BE2C (cell line): ENCODE measurements around the gene CZIB.

ENCODE experiments used
- DNase-seq: peaks from one replicate; pipeline ENCODE4 v3.0.0-alpha.2; 2020
- H3K27me3 ChIP-seq: fragments of 250-450 bp; sonication (Bioruptor Pico); 2 replicates; pipeline ENCODE4 v1.5.1; 2020; ENCODE audit warnings: mild to moderate bottlenecking
- H3K36me3 ChIP-seq: fragments of 250-450 bp; sonication (Bioruptor Pico); 2 replicates; pipeline ENCODE4 v1.5.1; 2020; ENCODE audit warnings: mild to moderate bottlenecking
- H3K4me1 ChIP-seq: fragments of 250-450 bp; sonication (Bioruptor Pico); 2 replicates; pipeline ENCODE4 v1.5.1; 2020
- H3K4me3 ChIP-seq: 2 replicates; pipeline ENCODE4 v1.5.1; 2011; ENCODE audit warnings: low read depth, low read length
- H3K9me3 ChIP-seq: fragments of 250-450 bp; sonication (Bioruptor Pico); 2 replicates; pipeline ENCODE4 v1.5.1; 2020
- TF ChIP-seq, protein P1 (sequence below): IDR thresholded peaks from 2 replicates; pipeline ENCODE4 v1.5.1; 2012; ENCODE audit warnings: mild to moderate bottlenecking, low read depth, low read length

Gene CZIB

DNA sequence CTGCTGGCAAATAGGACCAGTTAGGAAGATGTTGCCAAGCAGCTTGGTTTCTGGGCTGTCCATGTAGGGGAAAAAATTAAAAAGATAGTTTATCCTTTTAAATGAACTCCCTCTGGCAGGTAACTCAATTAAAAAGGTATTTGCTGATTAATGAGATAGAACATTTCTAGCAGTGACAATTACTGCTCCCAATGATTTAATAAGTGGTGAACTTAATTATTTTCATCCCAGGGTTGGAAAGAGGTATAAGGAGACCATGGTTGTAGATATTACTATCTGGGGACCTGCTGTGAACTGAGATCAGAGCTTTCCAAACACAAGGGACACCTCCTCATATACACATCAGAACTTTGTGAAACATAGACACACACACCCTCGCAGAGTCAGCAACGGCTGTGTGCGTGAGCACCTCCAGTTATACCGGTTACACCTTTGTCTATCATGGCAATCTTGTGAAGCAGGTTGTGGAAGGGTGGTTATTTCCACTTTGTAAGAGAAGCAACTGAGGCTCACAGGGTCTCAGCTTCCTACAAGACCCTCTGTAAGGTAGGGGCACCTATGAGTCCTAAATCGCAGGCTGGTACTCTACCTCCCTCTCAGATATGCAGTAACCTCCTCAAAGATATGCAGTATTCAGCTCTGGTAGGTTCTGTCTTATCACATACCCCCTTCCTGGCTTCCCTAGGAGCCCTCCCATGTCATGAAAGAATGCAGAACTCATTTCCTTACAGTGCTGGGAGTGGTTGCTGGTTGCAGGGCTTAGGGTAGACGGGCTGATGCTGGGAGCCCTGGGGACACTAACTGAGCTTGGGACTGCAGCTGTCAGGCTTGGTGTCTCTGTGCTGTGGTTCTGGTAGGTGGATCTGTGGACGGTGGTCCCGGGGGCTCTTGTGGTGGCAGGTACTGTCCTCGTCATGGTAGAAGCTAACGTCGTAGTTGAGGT, 36.3 kb upstream of the CZIB start:
- no peak for DNase-seq
- no peak overlapping the region for H3K4me3 ChIP-seq
- H3K9me3 ChIP-seq: no peaks in the 10 kb centered on the region
- peaks cover 10% of the 10 kb centered on the region for H3K36me3 ChIP-seq
- H3K4me1 ChIP-seq: no peaks in the 10 kb centered on the region
- H3K27me3 ChIP-seq: no peaks in the 10 kb centered on the region
- TF ChIP-seq, protein P1, sequence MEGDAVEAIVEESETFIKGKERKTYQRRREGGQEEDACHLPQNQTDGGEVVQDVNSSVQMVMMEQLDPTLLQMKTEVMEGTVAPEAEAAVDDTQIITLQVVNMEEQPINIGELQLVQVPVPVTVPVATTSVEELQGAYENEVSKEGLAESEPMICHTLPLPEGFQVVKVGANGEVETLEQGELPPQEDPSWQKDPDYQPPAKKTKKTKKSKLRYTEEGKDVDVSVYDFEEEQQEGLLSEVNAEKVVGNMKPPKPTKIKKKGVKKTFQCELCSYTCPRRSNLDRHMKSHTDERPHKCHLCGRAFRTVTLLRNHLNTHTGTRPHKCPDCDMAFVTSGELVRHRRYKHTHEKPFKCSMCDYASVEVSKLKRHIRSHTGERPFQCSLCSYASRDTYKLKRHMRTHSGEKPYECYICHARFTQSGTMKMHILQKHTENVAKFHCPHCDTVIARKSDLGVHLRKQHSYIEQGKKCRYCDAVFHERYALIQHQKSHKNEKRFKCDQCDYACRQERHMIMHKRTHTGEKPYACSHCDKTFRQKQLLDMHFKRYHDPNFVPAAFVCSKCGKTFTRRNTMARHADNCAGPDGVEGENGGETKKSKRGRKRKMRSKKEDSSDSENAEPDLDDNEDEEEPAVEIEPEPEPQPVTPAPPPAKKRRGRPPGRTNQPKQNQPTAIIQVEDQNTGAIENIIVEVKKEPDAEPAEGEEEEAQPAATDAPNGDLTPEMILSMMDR: no peak

DNA sequence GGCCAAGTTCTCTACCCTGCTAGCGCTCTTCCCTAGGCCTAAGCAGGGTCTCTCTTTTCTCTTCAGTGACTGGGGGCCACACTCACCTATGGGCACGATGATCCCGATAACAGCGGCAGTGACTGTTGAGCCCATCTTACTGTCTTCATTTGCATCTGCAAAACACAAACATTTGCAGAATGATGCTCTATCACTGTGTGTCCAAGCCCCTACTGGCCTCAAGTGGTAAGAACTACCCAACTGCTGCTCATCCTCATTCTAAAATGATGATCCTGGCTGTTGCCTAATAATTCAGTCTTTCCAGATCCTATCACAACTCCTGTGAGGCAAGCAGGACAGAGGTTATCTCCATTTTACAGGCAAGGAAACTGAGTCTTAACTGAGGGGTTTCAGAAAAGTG, 34.6 kb upstream of the CZIB start:
- DNase-seq: no peak
- Histone ChIP-seq H3K36me3 (peaks cover 13% of the 10 kb centered on the region), H3K9me3 (no peaks in the 10 kb centered on the region), H3K4me1 (no peaks in the 10 kb centered on the region), H3K4me3 (no peak overlapping the region), H3K27me3 (no peaks in the 10 kb centered on the region)
- TF ChIP-seq, protein P1: no peak

DNA sequence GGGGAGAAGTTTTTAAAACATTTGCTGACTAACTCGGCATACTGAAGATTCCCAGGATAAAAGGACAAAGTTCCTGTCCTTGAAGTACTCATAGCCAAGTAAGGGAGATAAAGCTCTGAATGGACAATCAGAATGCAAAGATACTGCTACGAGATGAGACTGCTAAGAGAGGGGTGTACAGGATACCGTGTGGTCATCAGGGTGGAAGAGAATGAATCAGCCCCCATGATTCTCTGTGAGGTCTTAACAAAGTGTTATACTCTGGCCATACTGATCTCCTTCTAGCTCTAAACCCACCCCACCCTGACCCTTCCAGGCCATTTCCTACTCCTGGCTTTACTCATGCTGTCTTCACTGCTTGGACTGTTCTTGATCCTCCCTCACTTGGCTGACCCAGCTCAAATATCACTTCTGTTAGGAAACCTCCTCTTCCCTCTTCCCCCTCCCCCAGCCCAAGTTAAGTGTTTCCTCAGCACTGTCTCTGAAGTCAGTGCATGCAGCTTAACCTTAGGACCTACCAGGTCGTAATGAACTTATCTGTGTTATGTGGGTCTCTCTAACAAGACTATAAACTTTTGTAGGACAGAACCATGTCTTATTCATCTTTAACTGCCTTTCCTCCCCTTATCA, 33.7 kb upstream of the CZIB start:
- DNase-seq: no peak
- no peaks in the 10 kb centered on the region for H3K9me3 ChIP-seq
- no peak overlapping the region for H3K4me3 ChIP-seq
- H3K27me3 ChIP-seq: no peaks in the 10 kb centered on the region
- H3K4me1 ChIP-seq: no peaks in the 10 kb centered on the region
- TF ChIP-seq, protein P1: no peak
- H3K36me3 ChIP-seq: peaks cover 13% of the 10 kb centered on the region

DNA sequence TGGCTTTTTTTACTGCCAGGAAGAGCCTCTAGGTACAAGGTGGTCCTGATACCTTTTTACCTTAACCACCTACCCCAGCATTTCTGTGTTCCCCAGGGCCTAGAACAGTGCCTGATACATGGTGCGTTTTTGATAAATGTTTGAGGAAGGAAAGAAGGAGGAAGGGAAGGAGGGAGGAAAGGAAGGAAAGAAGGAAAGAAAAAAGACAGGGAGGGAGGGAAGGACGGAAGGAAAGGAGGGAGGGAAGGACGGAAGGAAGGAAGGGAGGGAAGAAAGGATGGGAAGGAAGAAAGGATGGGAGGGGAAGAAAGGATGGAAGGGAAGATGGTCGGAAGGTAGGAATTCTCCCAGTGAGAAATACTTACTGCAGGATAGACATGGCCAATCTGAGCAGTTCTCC, 29.9 kb upstream of the CZIB start:
- H3K9me3 ChIP-seq: no peaks in the 10 kb centered on the region
- TF ChIP-seq, protein P1: no peak
- no peak for DNase-seq
- no peaks in the 10 kb centered on the region for H3K27me3 ChIP-seq
- no peak overlapping the region for H3K4me3 ChIP-seq
- no peaks in the 10 kb centered on the region for H3K4me1 ChIP-seq
- peaks cover 8% of the 10 kb centered on the region for H3K36me3 ChIP-seq

DNA sequence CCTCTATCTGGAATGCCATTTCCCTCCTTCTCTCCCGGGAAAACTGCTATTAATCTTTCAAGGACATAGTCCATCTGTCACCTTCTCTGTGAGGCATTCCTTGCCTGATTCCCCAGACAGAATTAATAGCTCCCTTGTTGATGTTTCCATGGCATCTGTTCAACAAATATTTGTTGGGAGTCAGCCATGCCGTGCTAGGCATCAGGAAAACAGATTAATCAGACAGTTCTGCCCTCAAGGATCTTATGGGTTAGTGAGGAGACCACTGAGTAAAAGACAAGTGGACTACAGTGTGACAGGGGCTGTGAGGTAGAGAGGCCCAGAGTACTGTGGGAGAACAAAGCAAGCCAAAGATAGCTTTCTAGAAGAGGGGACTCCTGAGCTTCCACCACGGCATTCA, 29.3 kb upstream of the CZIB start:
- Histone ChIP-seq H3K4me1 (no peaks in the 10 kb centered on the region), H3K36me3 (peaks cover 2% of the 10 kb centered on the region), H3K27me3 (no peaks in the 10 kb centered on the region), H3K4me3 (no peak overlapping the region), H3K9me3 (no peaks in the 10 kb centered on the region)
- TF ChIP-seq, protein P1: no peak
- DNase-seq: no peak
